Activated CD4-positive, alpha-beta T cell treated with anti-CD3 and anti-CD28 coated beads for 36 hours (primary cell): ENCODE results near the gene TRAF1. TPM values are rescaled to one million over a fixed set of nuclear protein-coding genes. Genes with fewer than 3 reads are reported as not detected.

Source experiments
- ATAC-seq: fragments of 200-7000 bp; cut with Tn5 transposase; one replicate; pipeline ENCODE4 v1.10.0; 2021; ENCODE audit warnings: mild to moderate bottlenecking, moderate library complexity
- CTCF ChIA-PET: fragments of 350-600 bp; sonication (Branson Sonifier 250); formaldehyde crosslinking; loops from one replicate; lab custom pipeline; 2021; ENCODE audit warnings: antibody characterized with exemption; lab: Charles Lee
- POLR2A ChIA-PET: fragments of 350-600 bp; sonication (Branson Sonifier 250); formaldehyde crosslinking; loops from one replicate; lab custom pipeline; 2021; ENCODE audit warnings: antibody characterized with exemption, inconsistent platforms; lab: Charles Lee
- DNase-seq: peaks from one replicate; pipeline ENCODE4 v3.0.0-alpha.2; 2020
- H3K27ac Mint-ChIP-seq: one replicate; pipeline ENCODE4 v1.8.0; 2021; ENCODE audit warnings: mixed read lengths
- H3K27me3 Mint-ChIP-seq: one replicate; pipeline ENCODE4 v1.8.0; 2021; ENCODE audit warnings: mixed read lengths
- H3K36me3 Mint-ChIP-seq: one replicate; pipeline ENCODE4 v1.8.0; 2021; ENCODE audit warnings: low read depth, mixed read lengths
- H3K4me1 Mint-ChIP-seq: one replicate; pipeline ENCODE4 v1.8.0; 2021; ENCODE audit warnings: mixed read lengths
- H3K4me3 Mint-ChIP-seq: one replicate; pipeline ENCODE4 v1.8.0; 2021; ENCODE audit warnings: mild to moderate bottlenecking, moderate library complexity, mixed read lengths
- H3K9me3 Mint-ChIP-seq: one replicate; pipeline ENCODE4 v1.8.0; 2021; ENCODE audit warnings: low read depth, mixed read lengths
- intact Hi-C, 2 experiments: fragments of 100-400 bp; cut with DNase I in 1 of 2; cut with micrococcal nuclease in 1 of 2; formaldehyde crosslinking; loops; one replicate each; pipeline versions ENCODE4 v1.14.2 to v1.15.1; 2022 to 2024; cut with DNase I, micrococcal nuclease
- total RNA-seq, 2 experiments: library from RNA; stranded (reverse); gene quantifications; one replicate each; pipeline ENCODE4 v1.2.3, GENCODE V29; 2021

Gene TRAF1
- total RNA-seq, 2 experiments from 2014 or later, result 103 to 113 TPM

GRCh38 chr9:120889606-120890271 is 36.9 kb downstream of the TRAF1 start:
- Mint-ChIP-seq H3K36me3 (peaks cover 17% of the 10 kb centered on the region), H3K4me3 (peak overlapping the region; percentile 67), H3K9me3 (peaks cover 2% of the 10 kb centered on the region), H3K27ac (peak overlapping the region; percentile 100), H3K4me1 (peaks cover 79% of the 10 kb centered on the region), H3K27me3 (no peaks in the 10 kb centered on the region)
- ATAC-seq, result no peak
- CTCF ChIA-PET, result interaction anchor here (0.5 to 1.4 kb wide), 10 partner anchors 9 to 205 kb away, joined by 3 to 6 read pairs (median 3); partner anchors contain the start of gene PHF19
- intact Hi-C loops, result no loop called here
- POLR2A ChIA-PET, result interaction anchor here (0.6 to 3.1 kb wide), 10 partner anchors 9 to 178 kb away, joined by 3 to 21 read pairs (median 3); partner anchors contain the start of gene PHF19
- no peak for DNase-seq

- ChIA-PET POLR2A (interaction anchor here (0.6 to 0.7 kb wide), 2 partner anchors 9 to 33 kb away, joined by 3 to 5 read pairs; no protein-coding TSS in a partner anchor), CTCF (interaction anchor here (1.2 kb wide), 1 partner anchor 45 kb away, joined by 3 read pairs; no protein-coding TSS in a partner anchor)
- Mint-ChIP-seq H3K27ac (peak overlapping the region; percentile 100), H3K36me3 (peaks cover 16% of the 10 kb centered on the region), H3K4me3 (no peak overlapping the region), H3K27me3 (no peaks in the 10 kb centered on the region), H3K9me3 (peaks cover 2% of the 10 kb centered on the region), H3K4me1 (peaks cover 77% of the 10 kb centered on the region)
- DNase-seq, result no peak
- intact Hi-C loops, result no loop called here
- ATAC-seq, result no peak
These were observed 38.0 kb downstream of the TRAF1 start for GRCh38 chr9:120888626-120889025.

- Mint-ChIP-seq H3K4me1 (peaks cover 73% of the 10 kb centered on the region), H3K27me3 (no peaks in the 10 kb centered on the region), H3K9me3 (no peaks in the 10 kb centered on the region), H3K4me3 (no peak overlapping the region), H3K27ac (no peak overlapping the region), H3K36me3 (peaks cover 11% of the 10 kb centered on the region)
- POLR2A ChIA-PET, result interaction anchor here (2.1 kb wide), 1 partner anchor 11 kb away, joined by 7 read pairs; no protein-coding TSS in a partner anchor
- DNase-seq (no peak), ATAC-seq (no peak)
- intact Hi-C loops, result no loop called here
- CTCF ChIA-PET, result interaction anchor here (1.1 to 1.6 kb wide), 2 partner anchors 11 kb away, joined by 3 to 4 read pairs; no protein-coding TSS in a partner anchor
These were observed 40.1 kb downstream of the TRAF1 start for GRCh38 chr9:120886490-120886967.

- no peaks in the 10 kb centered on the region for H3K27me3 Mint-ChIP-seq
- no peak overlapping the region for H3K27ac Mint-ChIP-seq
- DNase-seq, result no peak
- ChIA-PET CTCF (interaction anchor here (0.8 to 1.6 kb wide), 2 partner anchors 11 to 31 kb away, joined by 3 to 4 read pairs; no protein-coding TSS in a partner anchor), POLR2A (interaction anchor here (0.6 to 2.1 kb wide), 2 partner anchors 11 to 46 kb away, joined by 6 to 7 read pairs; no protein-coding TSS in a partner anchor)
- H3K4me3 Mint-ChIP-seq, result no peak overlapping the region
- H3K4me1 Mint-ChIP-seq, result peaks cover 73% of the 10 kb centered on the region
- intact Hi-C loops, result no loop called here
- no peak for ATAC-seq
- H3K9me3 Mint-ChIP-seq, result no peaks in the 10 kb centered on the region
- H3K36me3 Mint-ChIP-seq, result peaks cover 11% of the 10 kb centered on the region
These were observed 40.6 kb downstream of the TRAF1 start for GRCh38 chr9:120885958-120886357.

GRCh38 chr9:120885457-120885856 is 41.1 kb downstream of the TRAF1 start:
- no peak overlapping the region for H3K4me3 Mint-ChIP-seq
- no peaks in the 10 kb centered on the region for H3K27me3 Mint-ChIP-seq
- peaks cover 13% of the 10 kb centered on the region for H3K36me3 Mint-ChIP-seq
- intact Hi-C loops, result no loop called here
- no peak overlapping the region for H3K27ac Mint-ChIP-seq
- ChIA-PET POLR2A (interaction anchor here (0.6 to 2.1 kb wide), 2 partner anchors 12 to 46 kb away, joined by 6 to 7 read pairs; no protein-coding TSS in a partner anchor), CTCF (interaction anchor here (0.8 to 1.6 kb wide), 2 partner anchors 12 to 31 kb away, joined by 3 to 4 read pairs; no protein-coding TSS in a partner anchor)
- H3K4me1 Mint-ChIP-seq, result peaks cover 73% of the 10 kb centered on the region
- DNase-seq, result no peak
- no peak for ATAC-seq
- H3K9me3 Mint-ChIP-seq, result no peaks in the 10 kb centered on the region

- Mint-ChIP-seq H3K9me3 (no peaks in the 10 kb centered on the region), H3K4me1 (peaks cover 71% of the 10 kb centered on the region), H3K27ac (peak overlapping the region; percentile 55), H3K27me3 (no peaks in the 10 kb centered on the region), H3K36me3 (peaks cover 7% of the 10 kb centered on the region), H3K4me3 (no peak overlapping the region)
- no peak for DNase-seq
- ChIA-PET CTCF (interaction anchor here (0.8 to 1.1 kb wide), 4 partner anchors 11 to 20 kb away, joined by 3 to 5 read pairs (median 4); no protein-coding TSS in a partner anchor), POLR2A (interaction anchor here (0.6 to 1.6 kb wide), 4 partner anchors 11 to 43 kb away, joined by 3 to 8 read pairs (median 5); no protein-coding TSS in a partner anchor)
- intact Hi-C loops, result no loop called here
- no peak for ATAC-seq
These were observed 43.0 kb downstream of the TRAF1 start for GRCh38 chr9:120883608-120883996.

GRCh38 chr9:120882935-120883607 is 43.5 kb downstream of the TRAF1 start:
- H3K4me3 Mint-ChIP-seq, result no peak overlapping the region
- ATAC-seq (peak; percentile 16), DNase-seq (no peak)
- H3K36me3 Mint-ChIP-seq, result peaks cover 9% of the 10 kb centered on the region
- H3K27ac Mint-ChIP-seq, result peak overlapping the region; percentile 35
- no peaks in the 10 kb centered on the region for H3K27me3 Mint-ChIP-seq
- H3K9me3 Mint-ChIP-seq, result no peaks in the 10 kb centered on the region
- H3K4me1 Mint-ChIP-seq, result peaks cover 71% of the 10 kb centered on the region
- ChIA-PET POLR2A (interaction anchor here (0.6 to 1.6 kb wide), 5 partner anchors 13 to 43 kb away, joined by 3 to 8 read pairs (median 4); no protein-coding TSS in a partner anchor), CTCF (interaction anchor here (0.8 to 1.1 kb wide), 3 partner anchors 11 to 14 kb away, joined by 3 to 5 read pairs (median 4); no protein-coding TSS in a partner anchor)
- intact Hi-C loops, result no loop called here

- intact Hi-C loops, result loop anchor here in 1 of 2 experiments (10.0 kb wide), 1 partner anchor 195 kb away; the partner anchor contains the start of gene CNTRL
- CTCF ChIA-PET, result interaction anchor here (0.7 to 1.3 kb wide), 3 partner anchors 16 to 124 kb away, joined by 3 to 4 read pairs (median 3); no protein-coding TSS in a partner anchor
- DNase-seq, result no peak
- Mint-ChIP-seq H3K27me3 (no peaks in the 10 kb centered on the region), H3K4me1 (peaks cover 75% of the 10 kb centered on the region), H3K36me3 (peaks cover 29% of the 10 kb centered on the region), H3K27ac (peak overlapping the region; percentile 98), H3K4me3 (peak overlapping the region; percentile 92), H3K9me3 (no peaks in the 10 kb centered on the region)
- POLR2A ChIA-PET, result interaction anchor here (0.6 to 3.8 kb wide), 2 partner anchors 11 to 46 kb away, joined by 3 to 21 read pairs; no protein-coding TSS in a partner anchor
- ATAC-seq, result no peak
These were observed 47.1 kb downstream of the TRAF1 start for GRCh38 chr9:120879446-120879845.

- peak; percentile 24 for ATAC-seq
- no peaks in the 10 kb centered on the region for H3K27me3 Mint-ChIP-seq
- CTCF ChIA-PET, result interaction anchor here (0.5 to 2.0 kb wide), 7 partner anchors 11 to 291 kb away, joined by 3 to 7 read pairs (median 3); no protein-coding TSS in a partner anchor
- intact Hi-C loops, result loop anchor here in 1 of 2 experiments (10.0 kb wide), 1 partner anchor 196 kb away; the partner anchor contains the start of gene CNTRL
- H3K9me3 Mint-ChIP-seq, result no peaks in the 10 kb centered on the region
- peak overlapping the region; percentile 92 for H3K4me3 Mint-ChIP-seq
- peaks cover 77% of the 10 kb centered on the region for H3K4me1 Mint-ChIP-seq
- POLR2A ChIA-PET, result interaction anchor here (0.5 to 3.8 kb wide), 5 partner anchors 11 to 53 kb away, joined by 3 to 21 read pairs (median 4); no protein-coding TSS in a partner anchor
- peaks cover 39% of the 10 kb centered on the region for H3K36me3 Mint-ChIP-seq
- peak; percentile 59 for DNase-seq
- H3K27ac Mint-ChIP-seq, result peak overlapping the region; percentile 98
These were observed 48.1 kb downstream of the TRAF1 start for GRCh38 chr9:120878188-120879130.
